GM12878 (cell line): Measurements from ENCODE around the gene DNAJC18. TPM values are rescaled to one million over a fixed set of nuclear protein-coding genes. Genes with fewer than 3 reads are reported as not detected.

Experiments used
- ATAC-seq: fragments of 200-7000 bp; cut with Tn5 transposase; 3 replicates; pipeline ENCODE4 v1.9.1; 2020; ENCODE audit warnings: mild to moderate bottlenecking, moderate library complexity
- BruUV-seq: library from RNA; stranded (reverse); fragments of 400-500 nt; replicated peaks from 2 replicates; lab custom pipeline; 2021; lab: Mats Ljungman, UMichigan
- CTCF ChIA-PET: fragments of 300-600 bp; sonication (Branson Sonifier 250); formaldehyde crosslinking; extraction: SDS; loops from one replicate; lab custom pipeline; 2021; ENCODE audit warnings: inconsistent platforms; lab: Yijun Ruan, JAX
- POLR2A ChIA-PET: fragments of 350-600 bp; formaldehyde crosslinking; extraction: SDS; loops from one replicate; lab custom pipeline; 2021; ENCODE audit warnings: inconsistent platforms; lab: Charles Lee
- RAD21 ChIA-PET: fragments of 300-600 bp; sonication (Branson Sonifier 250); formaldehyde crosslinking; loops from one replicate; lab custom pipeline; 2023; ENCODE audit warnings: antibody characterized with exemption; ENCODE audit not compliant: unreplicated experiment; lab: Charles Lee
- SMC1A ChIA-PET: fragments of 300-600 bp; sonication (Branson Sonifier 250); formaldehyde crosslinking; loops from one replicate; lab custom pipeline; 2023; ENCODE audit not compliant: unreplicated experiment, uncharacterized antibody; lab: Charles Lee
- DNase-seq: peaks from one replicate; pipeline ENCODE4 v3.0.0-alpha.2; 2011; ENCODE audit warnings: low read depth, low spot score
- FAIRE-seq: peaks from 3 replicates; lab custom pipeline; 2011; peaks lifted over from hg19 to GRCh38; lab: Jason Lieb, UNC
- H2AFZ ChIP-seq: 2 replicates; pipeline ENCODE4 v1.6.0; 2011; ENCODE audit warnings: low read depth, low read length, control low read depth; ENCODE audit not compliant: control insufficient read depth
- H3K27ac ChIP-seq: 2 replicates; pipeline ENCODE4 v1.5.1; 2011; ENCODE audit warnings: control low read depth; ENCODE audit not compliant: control insufficient read depth, insufficient read depth
- H3K27me3 ChIP-seq, 2 experiments: replicated peaks in 1 of 2; 2 replicates each; pipeline versions ENCODE4 v1.6.0 to v1.6.1; 2011; ENCODE audit warnings: low read length in 1 of 2; ENCODE audit not compliant: control insufficient read depth in 2 of 2, insufficient read depth in 2 of 2
- H3K36me3 ChIP-seq, 2 experiments: 2 replicates each; pipeline ENCODE4 v1.5.1; 2011; ENCODE audit warnings: low read length in 1 of 2; ENCODE audit not compliant: control insufficient read depth in 2 of 2, insufficient read depth in 2 of 2
- H3K4me1 ChIP-seq: 2 replicates; pipeline ENCODE4 v1.6.1; 2011; ENCODE audit warnings: mild to moderate bottlenecking, low read length, moderate library complexity, mixed read lengths; ENCODE audit not compliant: control insufficient read depth, insufficient read depth
- H3K4me2 ChIP-seq: 2 replicates; pipeline ENCODE4 v1.6.0; 2011; ENCODE audit warnings: control low read depth; ENCODE audit not compliant: control insufficient read depth, insufficient read depth
- H3K4me3 ChIP-seq: fragments of 200-600 bp; sonication (generic); 2 replicates; pipeline ENCODE4 v1.5.1; 2016
- H3K79me2 ChIP-seq: 2 replicates; pipeline ENCODE4 v1.6.0; 2011; ENCODE audit warnings: low read length; ENCODE audit not compliant: control insufficient read depth, insufficient read depth
- H3K9ac ChIP-seq: 2 replicates; pipeline ENCODE4 v1.8.0; 2011; ENCODE audit warnings: low read length, control low read depth, mixed read lengths; ENCODE audit not compliant: control insufficient read depth, insufficient read depth
- H3K9me3 ChIP-seq: replicated peaks from 3 replicates; pipeline ENCODE4 v1.5.1; 2011; ENCODE audit warnings: mild to moderate bottlenecking, low read length; ENCODE audit not compliant: control insufficient read depth, insufficient read depth
- H4K20me1 ChIP-seq: 2 replicates; pipeline ENCODE4 v1.6.0; 2011; ENCODE audit not compliant: control insufficient read depth, insufficient read depth
- CHD1 ChIP-seq: IDR thresholded peaks from 2 replicates; pipeline ENCODE4 v1.6.1; 2012; ENCODE audit warnings: low read depth, low read length, improper control_type of control experiment
- CHD2 ChIP-seq: IDR thresholded peaks from 2 replicates; pipeline ENCODE4 v1.6.1; 2011; ENCODE audit warnings: low read depth, low read length, improper control_type of control experiment, borderline replicate concordance
- GATAD2B ChIP-seq: fragments of 450-650 bp; conservative IDR thresholded peaks from 2 replicates; pipeline ENCODE4 v1.6.1; 2017; ENCODE audit warnings: low read depth, mild to moderate bottlenecking, moderate library complexity
- HDAC2 ChIP-seq: fragments of 200-600 bp; sonication (generic); IDR thresholded peaks from 2 replicates; pipeline ENCODE4 v1.6.1; 2017
- KLF5 ChIP-seq: fragments of 450-650 bp; IDR thresholded peaks from 2 replicates; pipeline ENCODE4 v1.6.1; 2014; ENCODE audit warnings: mild to moderate bottlenecking; ENCODE audit not compliant: partially characterized antibody
- MTA2 ChIP-seq: fragments of 450-650 bp; IDR thresholded peaks from 2 replicates; pipeline ENCODE4 v1.6.1; 2016; ENCODE audit warnings: low read depth, mild to moderate bottlenecking, moderate library complexity
- PBX3 ChIP-seq: IDR thresholded peaks from 2 replicates; pipeline ENCODE4 v1.6.1; 2011; ENCODE audit warnings: mild to moderate bottlenecking, low read depth, low read length, moderate library complexity; ENCODE audit not compliant: insufficient replicate concordance
- PML ChIP-seq: IDR thresholded peaks from 2 replicates; pipeline ENCODE4 v1.6.1; 2012; ENCODE audit warnings: low read length, inconsistent platforms
- RAD51 ChIP-seq: fragments of 450-650 bp; IDR thresholded peaks from 2 replicates; pipeline ENCODE4 v1.6.1; 2016; ENCODE audit warnings: moderate library complexity, mild to moderate bottlenecking, inconsistent platforms
- SPI1 ChIP-seq: IDR thresholded peaks from 2 replicates; pipeline ENCODE4 v1.6.1; 2011; ENCODE audit warnings: low read depth, mild to moderate bottlenecking, low read length, moderate library complexity, borderline replicate concordance; ENCODE audit not compliant: insufficient read depth
- TBL1XR1 ChIP-seq: IDR thresholded peaks from 2 replicates; pipeline ENCODE4 v1.6.1; 2012; ENCODE audit warnings: low read depth, low read length, improper control_type of control experiment
- ZSCAN29 ChIP-seq: fragments of 450-650 bp; IDR thresholded peaks from 2 replicates; pipeline ENCODE4 v1.6.1; 2017; ENCODE audit warnings: mild to moderate bottlenecking, moderate library complexity
- WGBS: methylation state at CpG from one replicate; pipeline ENCODE4 v1.1.6; 2016; ENCODE audit warnings: low lambda C conversion rate; ENCODE audit not compliant: insufficient replicate concordance, insufficient coverage; ENCODE audit errors: missing lambda C conversion rate; 5-methylcytosine and 5-hydroxymethylcytosine counted together
- in situ Hi-C: fragments of 300-500 bp; cut with MboI; formaldehyde crosslinking; loops from 9 replicates; pipeline ENCODE4 v1.14.3; 2018; ENCODE audit warnings: mixed read lengths
- intact Hi-C: fragments of 100-400 bp; cut with micrococcal nuclease; formaldehyde crosslinking; loops from one replicate; pipeline ENCODE4 v1.14.2; 2022; ENCODE audit not compliant: unreplicated experiment
- polyA plus RNA-seq, 11 experiments: library from polyadenylated mRNA; depleted of rRNA in 4 of 11; unstranded in 6 of 11; stranded (reverse) in 5 of 11; fragments of >200 nt; fragmentation: Nextera tagmentation in 4 of 11; fragmentation: Illumina TruSeq in 1 of 11; extraction: Ambion mirVana in 4 of 11; extraction: Trizol in 1 of 11; gene quantifications; 1 replicate in 1 of 11; 2 replicates in 10 of 11; pipeline versions ENCODE4 v1.2.1 to v1.2.3, GENCODE V29; 2011 to 2016; ENCODE audit warnings: inconsistent platforms in 2 of 11, missing spikeins in 2 of 11, low read depth in 1 of 11
- total RNA-seq, 4 experiments: library from RNA; depleted of rRNA in 3 of 4; stranded (reverse); fragments of >200 nt in 3 of 4; fragmentation: Illumina TruSeq in 1 of 4; extraction: Trizol in 1 of 4; gene quantifications; 2 replicates each; pipeline versions ENCODE4 v1.2.1 to v1.2.3, GENCODE V29; 2013 to 2021
- TF ChIP-seq, protein P1 (sequence below): fragments of 450-650 bp; formaldehyde crosslinking; IDR thresholded peaks from 2 replicates; pipeline ENCODE4 v1.4.0; 2020; ENCODE audit warnings: mild to moderate bottlenecking, moderate library complexity
- TF ChIP-seq, protein P2 (sequence below): fragments of 450-650 bp; formaldehyde crosslinking; IDR thresholded peaks from 2 replicates; pipeline ENCODE4 v1.4.0; 2022; ENCODE audit warnings: mild to moderate bottlenecking, moderate library complexity

DNAJC18 gene
- total and polyA plus RNA-seq, 10 of the 15 experiments (the other 5 are each of a cell fraction or from before 2014, with no cell fraction given), result 6.4 to 26.7 (median 17.7) TPM

DNA sequence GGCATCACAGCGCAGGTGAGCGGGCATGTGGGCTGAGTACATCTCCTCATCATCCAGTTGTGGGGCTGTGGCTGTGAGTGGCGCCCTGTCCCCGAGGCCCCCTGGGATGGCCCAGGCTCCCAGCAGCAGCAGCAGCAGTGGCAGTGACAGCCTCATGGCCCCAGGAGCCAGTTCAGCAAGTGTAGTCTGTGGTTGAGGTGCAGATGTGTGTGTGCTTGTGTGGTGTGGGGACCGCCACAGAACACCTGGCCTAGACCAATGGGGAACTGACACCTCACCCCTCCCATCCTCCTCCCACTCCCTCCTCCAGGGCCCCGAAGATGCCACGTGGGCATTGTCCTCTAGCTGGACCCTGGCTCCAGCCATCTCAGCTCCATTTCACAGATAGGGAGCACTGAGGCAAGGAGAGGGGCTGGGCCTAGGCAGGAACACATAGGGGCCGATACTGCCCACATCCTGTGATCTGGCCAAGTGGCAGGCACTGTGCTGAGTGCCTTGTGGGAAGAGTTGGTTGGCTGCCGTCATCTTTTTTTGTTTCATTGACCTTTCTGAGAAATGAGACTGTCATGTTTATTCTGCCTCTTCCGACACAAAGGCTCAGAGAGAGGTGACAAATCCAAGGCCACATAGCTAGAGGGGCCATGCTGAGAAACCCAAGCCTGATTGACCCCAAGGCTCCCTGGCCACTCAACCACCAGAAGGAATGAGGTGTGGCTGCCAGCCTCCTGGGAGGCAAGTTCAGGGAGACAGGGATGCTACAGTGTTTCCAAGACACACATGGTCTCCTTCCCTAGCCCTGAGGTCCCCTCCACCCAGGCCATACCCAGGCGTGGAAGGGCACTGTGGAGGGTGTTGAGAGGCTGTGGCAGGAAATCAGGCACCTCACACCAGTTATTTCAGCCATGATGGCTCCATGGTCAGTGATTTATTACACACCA lies 49.4 kb downstream of the DNAJC18 start, which contains the start of gene MZB1:
TSS of gene MZB1 (minus strand) at position 213 of the 938 bp plus-strand sequence. CDS start at position 156, 57 bp downstream.
- peak within 1 kb of the TSS; percentile 73 for H3K4me2 ChIP-seq
- no peaks in the 10 kb centered on the region; a peak in 2 of 4 replicates for H3K36me3 ChIP-seq
- ChIA-PET CTCF (interaction anchor here (0.6 to 4.4 kb wide), 13 partner anchors 13 to 1037 kb away, joined by 3 to 35 read pairs (median 3); partner anchors contain the start of gene SPATA24), SMC1A (interaction anchor here (0.6 to 3.0 kb wide), 16 partner anchors 9 to 247 kb away, joined by 3 to 26 read pairs (median 4); partner anchors contain the start of genes PAIP2 and SPATA24), RAD21 (interaction anchor here (0.6 to 5.8 kb wide), 18 partner anchors 9 to 258 kb away, joined by 3 to 42 read pairs (median 4); partner anchors contain the start of genes CXXC5, DNAJC18, PAIP2 and SPATA24), POLR2A (interaction anchor here (0.6 to 6.8 kb wide), 15 partner anchors 11 to 847 kb away, joined by 3 to 74 read pairs (median 5); partner anchors contain the start of genes ETF1, MATR3, PAIP2 and SPATA24)
- H3K27ac ChIP-seq, result peak within 1 kb of the TSS; percentile 90
- DNase-seq (peak; percentile 95), ATAC-seq (peak; percentile 63), FAIRE-seq (peak; percentile 95)
- BruUV-seq, result TSS peak; percentile 66
- 0% methylated on average over 11 of the region's 11 CpGs for WGBS
- intact Hi-C loops (loop anchor here (5.0 kb wide), 4 partner anchors 98 to 193 kb away; partner anchors contain the start of genes MATR3 and SIL1), in situ Hi-C loops (no loop called here)
- no peaks in the 10 kb centered on the region for H3K9me3 ChIP-seq
- H2AFZ ChIP-seq, result peak within 1 kb of the TSS; percentile 15
- no peaks in the 10 kb centered on the region for H4K20me1 ChIP-seq
- H3K4me3 ChIP-seq, result peak within 1 kb of the TSS; percentile 87
- peaks cover 58% of the 10 kb centered on the region for H3K4me1 ChIP-seq
- peaks cover 81% of the 10 kb centered on the region for H3K79me2 ChIP-seq
- H3K9ac ChIP-seq, result peak within 1 kb of the TSS; percentile 97
- H3K27me3 ChIP-seq, result no peaks in the 10 kb centered on the region
- peak; percentile 81 for TF ChIP-seq MTA2
- TF ChIP-seq PML, result no peak
- no peak for TF ChIP-seq PBX3
- TF ChIP-seq ZSCAN29, result no peak
- peak; percentile 63 for TF ChIP-seq SPI1
- TF ChIP-seq KLF5, result no peak
- TF ChIP-seq, protein P1, sequence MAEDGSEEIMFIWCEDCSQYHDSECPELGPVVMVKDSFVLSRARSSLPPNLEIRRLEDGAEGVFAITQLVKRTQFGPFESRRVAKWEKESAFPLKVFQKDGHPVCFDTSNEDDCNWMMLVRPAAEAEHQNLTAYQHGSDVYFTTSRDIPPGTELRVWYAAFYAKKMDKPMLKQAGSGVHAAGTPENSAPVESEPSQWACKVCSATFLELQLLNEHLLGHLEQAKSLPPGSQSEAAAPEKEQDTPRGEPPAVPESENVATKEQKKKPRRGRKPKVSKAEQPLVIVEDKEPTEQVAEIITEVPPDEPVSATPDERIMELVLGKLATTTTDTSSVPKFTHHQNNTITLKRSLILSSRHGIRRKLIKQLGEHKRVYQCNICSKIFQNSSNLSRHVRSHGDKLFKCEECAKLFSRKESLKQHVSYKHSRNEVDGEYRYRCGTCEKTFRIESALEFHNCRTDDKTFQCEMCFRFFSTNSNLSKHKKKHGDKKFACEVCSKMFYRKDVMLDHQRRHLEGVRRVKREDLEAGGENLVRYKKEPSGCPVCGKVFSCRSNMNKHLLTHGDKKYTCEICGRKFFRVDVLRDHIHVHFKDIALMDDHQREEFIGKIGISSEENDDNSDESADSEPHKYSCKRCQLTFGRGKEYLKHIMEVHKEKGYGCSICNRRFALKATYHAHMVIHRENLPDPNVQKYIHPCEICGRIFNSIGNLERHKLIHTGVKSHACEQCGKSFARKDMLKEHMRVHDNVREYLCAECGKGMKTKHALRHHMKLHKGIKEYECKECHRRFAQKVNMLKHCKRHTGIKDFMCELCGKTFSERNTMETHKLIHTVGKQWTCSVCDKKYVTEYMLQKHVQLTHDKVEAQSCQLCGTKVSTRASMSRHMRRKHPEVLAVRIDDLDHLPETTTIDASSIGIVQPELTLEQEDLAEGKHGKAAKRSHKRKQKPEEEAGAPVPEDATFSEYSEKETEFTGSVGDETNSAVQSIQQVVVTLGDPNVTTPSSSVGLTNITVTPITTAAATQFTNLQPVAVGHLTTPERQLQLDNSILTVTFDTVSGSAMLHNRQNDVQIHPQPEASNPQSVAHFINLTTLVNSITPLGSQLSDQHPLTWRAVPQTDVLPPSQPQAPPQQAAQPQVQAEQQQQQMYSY, result no peak
- TF ChIP-seq CHD1, result no peak
- no peak for TF ChIP-seq TBL1XR1
- peak; percentile 84; the same call in 1 of the 2 replicates for TF ChIP-seq CHD2
- peak; percentile 83 for TF ChIP-seq GATAD2B
- TF ChIP-seq HDAC2, result 0 out of 2 replicates have a peak, but pooled peaks have one; percentile 45
- TF ChIP-seq, protein P2, sequence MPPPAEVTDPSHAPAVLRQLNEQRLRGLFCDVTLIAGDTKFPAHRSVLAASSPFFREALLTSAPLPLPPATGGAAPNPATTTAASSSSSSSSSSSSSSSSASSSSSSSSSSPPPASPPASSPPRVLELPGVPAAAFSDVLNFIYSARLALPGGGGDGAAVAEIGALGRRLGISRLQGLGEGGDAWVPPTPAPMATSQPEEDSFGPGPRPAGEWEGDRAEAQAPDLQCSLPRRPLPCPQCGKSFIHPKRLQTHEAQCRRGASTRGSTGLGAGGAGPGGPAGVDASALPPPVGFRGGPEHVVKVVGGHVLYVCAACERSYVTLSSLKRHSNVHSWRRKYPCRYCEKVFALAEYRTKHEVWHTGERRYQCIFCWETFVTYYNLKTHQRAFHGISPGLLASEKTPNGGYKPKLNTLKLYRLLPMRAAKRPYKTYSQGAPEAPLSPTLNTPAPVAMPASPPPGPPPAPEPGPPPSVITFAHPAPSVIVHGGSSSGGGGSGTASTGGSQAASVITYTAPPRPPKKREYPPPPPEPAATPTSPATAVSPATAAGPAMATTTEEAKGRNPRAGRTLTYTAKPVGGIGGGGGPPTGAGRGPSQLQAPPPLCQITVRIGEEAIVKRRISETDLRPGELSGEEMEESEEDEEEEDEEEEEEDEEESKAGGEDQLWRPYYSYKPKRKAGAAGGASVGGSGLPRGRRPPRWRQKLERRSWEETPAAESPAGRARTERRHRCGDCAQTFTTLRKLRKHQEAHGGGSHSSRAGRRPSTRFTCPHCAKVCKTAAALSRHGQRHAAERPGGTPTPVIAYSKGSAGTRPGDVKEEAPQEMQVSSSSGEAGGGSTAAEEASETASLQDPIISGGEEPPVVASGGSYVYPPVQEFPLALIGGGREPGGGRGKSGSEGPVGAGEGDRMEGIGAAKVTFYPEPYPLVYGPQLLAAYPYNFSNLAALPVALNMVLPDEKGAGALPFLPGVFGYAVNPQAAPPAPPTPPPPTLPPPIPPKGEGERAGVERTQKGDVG (CRISPR knock-in tag), result no peak
- TF ChIP-seq RAD51, result peak; percentile 89
